ENCODE results near the gene RNF10.

- TF ChIP-seq CTCF (IDR thresholded peaks at IDR 0.05) (no peak), POLR2AphosphoS5 (IDR thresholded peaks at IDR 0.05) (no peak), POLR2A (IDR thresholded peaks at IDR 0.05) (no peak)
These were observed 91.6 kb downstream of the RNF10 start for GRCh38 chr12:120625557-120626419.

Data from stomach (tissue), 4 donors.